GM19372 (cell line): ENCODE data around the gene PCDHGB5.
"Not testable (repeated sequence)": the region's sequence is repeated elsewhere in the genome, so short reads cannot be mapped to it uniquely, and the experiment has no call there.

Experiments
- ATAC-seq: cut with Tn5 transposase; IDR thresholded peaks from one replicate; pipeline ENCODE4 v1.9.1; 2021; ENCODE audit warnings: mild to moderate bottlenecking, low read depth, moderate library complexity; ENCODE audit not compliant: unreplicated experiment

The PCDHGB5 gene

GRCh38 chr5:141375444-141376155, 22.1 kb upstream of the PCDHGB5 start:
- not testable (repeated sequence) for ATAC-seq

DNA sequence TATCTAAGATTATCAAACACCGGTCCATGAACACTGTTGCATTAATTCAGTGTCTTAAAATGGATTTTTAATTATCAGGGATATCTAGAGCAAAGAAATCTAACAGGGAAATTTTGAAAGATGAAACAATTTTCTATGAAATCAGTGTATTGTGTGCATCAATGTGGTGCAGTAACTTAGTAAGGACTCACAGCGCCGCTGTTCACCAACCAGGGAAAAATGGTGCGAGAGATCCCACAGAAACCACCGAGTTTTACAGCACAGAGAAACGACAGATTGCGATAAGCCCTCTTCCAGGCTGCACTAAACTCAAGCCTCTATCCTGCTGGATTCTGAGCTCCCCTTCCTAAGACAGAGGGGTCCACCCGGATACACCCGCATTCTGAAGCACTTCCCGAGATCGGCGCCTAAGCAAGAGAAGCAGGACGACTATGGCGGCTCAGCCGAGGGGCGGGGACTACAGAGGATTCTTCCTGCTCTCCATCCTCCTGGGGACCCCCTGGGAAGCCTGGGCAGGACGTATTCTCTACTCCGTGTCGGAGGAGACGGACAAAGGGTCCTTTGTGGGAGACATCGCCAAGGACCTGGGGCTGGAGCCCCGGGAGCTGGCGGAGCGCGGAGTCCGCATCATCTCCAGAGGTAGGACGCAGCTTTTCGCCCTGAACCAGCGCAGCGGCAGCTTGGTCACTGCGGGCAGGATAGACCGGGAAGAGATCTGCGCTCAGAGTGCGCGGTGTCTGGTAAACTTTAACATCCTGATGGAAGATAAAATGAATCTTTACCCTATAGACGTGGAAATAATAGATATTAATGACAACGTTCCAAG, 15.1 kb upstream of the PCDHGB5 start, which contains the start of gene PCDHGA7:
TSS of gene PCDHGA7 (plus strand) at position 274 of the 826 bp plus-strand sequence. CDS start at position 432, 158 bp downstream.
- no peak for ATAC-seq

- no peak for ATAC-seq
These were observed 14.4 kb upstream of the PCDHGB5 start for GRCh38 chr5:141383345-141383744.

DNA sequence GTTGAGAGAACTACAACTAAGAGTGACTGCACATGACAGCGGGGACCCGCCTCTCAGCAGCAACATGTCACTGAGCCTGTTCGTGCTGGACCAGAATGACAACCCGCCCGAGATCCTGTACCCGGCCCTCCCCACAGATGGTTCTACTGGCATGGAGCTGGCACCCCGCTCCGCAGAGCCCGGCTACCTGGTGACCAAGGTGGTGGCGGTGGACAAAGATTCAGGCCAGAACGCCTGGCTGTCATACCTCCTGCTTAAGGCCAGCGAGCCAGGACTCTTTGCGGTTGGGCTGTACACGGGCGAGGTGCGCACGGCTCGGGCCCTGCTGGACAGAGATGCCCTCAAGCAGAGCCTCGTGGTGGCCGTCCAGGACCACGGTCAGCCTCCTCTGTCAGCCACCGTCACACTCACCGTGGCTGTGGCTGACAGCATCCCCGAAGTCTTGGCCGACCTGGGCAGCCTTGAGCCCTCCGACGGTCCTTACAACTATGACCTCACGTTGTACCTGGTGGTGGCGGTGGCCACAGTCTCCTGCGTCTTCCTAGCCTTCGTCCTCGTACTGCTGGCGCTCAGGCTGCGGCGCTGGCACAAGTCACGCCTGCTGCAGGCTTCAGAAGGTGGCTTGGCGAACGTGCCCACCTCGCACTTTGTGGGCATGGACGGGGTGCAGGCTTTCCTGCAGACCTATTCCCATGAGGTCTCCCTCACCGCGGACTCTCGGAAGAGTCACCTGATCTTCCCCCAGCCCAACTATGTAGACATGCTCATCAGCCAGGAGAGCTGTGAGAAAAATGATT, 13.1 kb upstream of the PCDHGB5 start:
- no peak for ATAC-seq

DNA sequence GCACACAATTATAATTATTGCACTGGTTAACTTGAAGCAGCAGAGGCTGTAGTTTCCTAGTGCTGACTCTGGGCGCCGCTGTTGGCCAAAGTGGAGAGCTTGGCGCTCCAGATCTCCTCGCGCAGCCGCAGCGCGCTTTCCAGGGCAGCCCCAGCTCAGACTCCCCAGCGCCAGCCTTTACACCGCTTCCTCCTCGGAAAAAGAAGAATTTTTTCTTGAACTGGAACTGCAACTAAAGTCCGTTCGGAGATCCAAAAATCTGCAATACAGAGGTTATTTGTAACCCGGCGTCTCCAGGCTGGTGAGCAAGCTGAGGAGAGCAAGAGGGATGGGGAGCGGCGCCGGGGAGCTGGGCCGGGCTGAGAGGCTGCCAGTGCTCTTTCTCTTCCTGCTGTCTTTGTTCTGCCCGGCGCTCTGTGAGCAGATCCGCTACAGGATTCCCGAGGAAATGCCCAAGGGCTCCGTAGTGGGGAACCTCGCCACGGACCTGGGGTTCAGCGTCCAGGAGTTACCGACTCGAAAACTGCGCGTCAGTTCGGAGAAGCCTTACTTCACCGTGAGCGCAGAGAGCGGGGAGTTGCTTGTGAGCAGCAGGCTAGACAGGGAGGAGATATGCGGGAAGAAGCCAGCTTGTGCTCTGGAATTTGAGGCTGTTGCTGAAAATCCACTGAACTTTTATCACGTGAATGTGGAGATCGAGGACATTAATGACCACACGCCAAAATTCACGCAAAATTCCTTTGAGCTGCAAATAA, 10.0 kb upstream of the PCDHGB5 start, which contains the start of gene PCDHGB4:
TSS of gene PCDHGB4 (plus strand) at position 142 of the 755 bp plus-strand sequence. CDS start at position 329, 187 bp downstream.
- not testable (repeated sequence) for ATAC-seq

DNA sequence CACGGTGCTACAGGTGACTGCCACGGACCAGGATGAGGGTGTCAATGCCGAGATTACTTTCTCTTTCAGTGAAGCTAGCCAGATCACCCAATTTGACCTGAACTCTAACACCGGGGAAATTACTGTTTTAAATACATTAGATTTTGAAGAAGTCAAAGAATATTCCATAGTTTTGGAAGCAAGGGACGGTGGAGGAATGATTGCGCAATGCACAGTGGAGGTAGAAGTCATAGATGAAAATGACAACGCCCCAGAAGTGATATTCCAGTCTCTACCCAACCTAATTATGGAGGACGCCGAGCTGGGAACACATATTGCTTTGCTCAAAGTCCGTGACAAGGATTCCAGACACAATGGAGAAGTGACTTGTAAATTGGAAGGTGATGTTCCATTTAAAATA, 9.1 kb upstream of the PCDHGB5 start:
- no peak for ATAC-seq

DNA sequence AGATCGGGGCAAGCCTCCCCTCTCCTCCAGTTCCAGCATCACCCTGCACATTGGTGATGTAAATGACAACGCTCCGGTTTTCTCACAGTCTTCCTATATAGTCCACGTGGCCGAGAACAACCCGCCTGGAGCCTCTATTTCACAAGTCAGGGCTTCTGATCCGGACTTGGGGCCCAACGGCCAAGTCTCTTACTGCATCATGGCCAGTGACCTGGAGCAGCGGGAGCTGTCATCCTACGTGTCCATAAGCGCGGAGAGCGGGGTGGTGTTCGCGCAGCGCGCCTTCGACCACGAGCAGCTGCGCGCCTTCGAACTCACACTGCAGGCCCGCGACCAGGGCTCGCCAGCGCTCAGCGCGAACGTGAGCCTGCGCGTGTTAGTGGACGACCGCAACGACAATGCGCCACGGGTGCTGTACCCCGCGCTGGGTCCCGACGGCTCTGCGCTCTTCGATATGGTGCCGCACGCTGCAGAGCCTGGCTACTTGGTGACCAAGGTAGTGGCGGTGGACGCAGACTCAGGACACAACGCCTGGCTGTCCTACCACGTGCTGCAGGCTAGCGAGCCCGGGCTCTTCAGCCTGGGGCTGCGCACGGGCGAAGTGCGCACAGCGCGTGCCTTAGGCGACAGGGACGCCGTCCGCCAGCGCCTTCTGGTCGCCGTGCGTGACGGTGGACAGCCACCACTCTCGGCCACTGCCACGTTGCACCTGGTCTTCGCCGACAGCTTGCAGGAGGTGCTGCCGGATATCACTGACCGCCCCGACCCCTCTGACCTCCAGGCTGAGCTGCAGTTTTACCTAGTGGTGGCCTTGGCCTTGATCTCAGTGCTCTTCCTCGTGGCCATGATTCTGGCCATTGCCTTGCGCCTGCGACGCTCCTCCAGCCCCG, 8.3 kb upstream of the PCDHGB5 start:
- ATAC-seq = no peak

DNA sequence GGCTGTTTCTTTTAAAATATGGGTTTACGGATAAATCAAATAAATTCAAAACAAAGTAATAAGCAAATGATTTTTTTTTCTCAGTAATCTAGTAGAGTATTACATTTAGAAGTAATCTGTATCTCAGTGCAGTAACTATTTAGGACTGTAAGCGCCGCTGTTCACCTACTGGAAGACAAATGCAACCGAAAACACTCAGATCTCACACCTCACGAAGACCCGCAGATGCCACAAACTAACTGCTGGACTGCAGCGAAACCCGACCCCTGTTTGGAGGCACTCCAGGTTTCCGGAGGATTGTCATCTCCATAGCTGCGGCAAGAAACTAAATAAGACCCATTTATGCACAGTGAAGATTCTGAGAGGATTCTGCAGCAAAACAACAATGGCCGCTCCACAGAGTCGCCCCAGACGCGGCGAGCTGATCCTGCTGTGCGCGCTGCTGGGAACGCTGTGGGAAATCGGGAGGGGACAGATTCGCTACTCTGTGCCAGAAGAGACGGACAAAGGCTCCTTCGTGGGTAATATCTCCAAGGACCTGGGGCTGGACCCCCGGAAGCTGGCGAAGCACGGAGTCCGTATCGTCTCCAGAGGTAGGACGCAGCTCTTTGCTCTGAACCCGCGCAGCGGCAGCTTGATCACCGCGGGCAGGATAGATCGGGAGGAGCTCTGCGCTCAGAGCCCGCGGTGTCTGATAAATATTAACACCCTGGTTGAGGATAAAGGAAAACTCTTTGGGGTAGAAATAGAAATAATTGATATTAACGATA, 5.1 kb upstream of the PCDHGB5 start, which contains the start of gene PCDHGA8:
TSS of gene PCDHGA8 (plus strand) at position 205 of the 770 bp plus-strand sequence. CDS start at position 386, 181 bp downstream.
- no peak for ATAC-seq

GRCh38 chr5:141393267-141393666, 4.5 kb upstream of the PCDHGB5 start:
- no peak for ATAC-seq

DNA sequence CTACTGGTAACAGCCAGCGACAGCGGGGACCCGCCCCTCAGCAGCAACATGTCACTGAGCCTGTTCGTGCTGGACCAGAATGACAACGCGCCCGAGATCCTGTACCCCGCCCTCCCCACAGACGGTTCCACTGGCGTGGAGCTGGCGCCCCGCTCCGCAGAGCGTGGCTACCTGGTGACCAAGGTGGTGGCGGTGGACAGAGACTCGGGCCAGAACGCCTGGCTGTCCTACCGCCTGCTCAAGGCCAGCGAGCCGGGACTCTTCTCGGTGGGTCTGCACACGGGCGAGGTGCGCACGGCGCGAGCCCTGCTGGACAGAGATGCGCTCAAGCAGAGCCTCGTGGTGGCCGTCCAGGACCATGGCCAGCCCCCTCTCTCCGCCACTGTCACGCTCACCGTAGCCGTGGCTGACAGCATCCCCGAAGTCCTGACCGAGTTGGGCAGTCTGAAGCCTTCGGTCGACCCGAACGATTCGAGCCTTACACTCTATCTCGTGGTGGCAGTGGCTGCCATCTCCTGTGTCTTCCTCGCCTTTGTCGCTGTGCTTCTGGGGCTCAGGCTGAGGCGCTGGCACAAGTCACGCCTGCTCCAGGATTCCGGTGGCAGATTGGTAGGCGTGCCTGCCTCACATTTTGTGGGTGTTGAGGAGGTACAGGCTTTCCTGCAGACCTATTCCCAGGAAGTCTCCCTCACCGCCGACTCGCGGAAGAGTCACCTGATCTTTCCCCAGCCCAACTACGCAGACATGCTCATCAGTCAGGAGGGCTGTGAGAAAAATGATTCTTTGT, 3.2 kb upstream of the PCDHGB5 start:
- not testable (repeated sequence) for ATAC-seq

DNA sequence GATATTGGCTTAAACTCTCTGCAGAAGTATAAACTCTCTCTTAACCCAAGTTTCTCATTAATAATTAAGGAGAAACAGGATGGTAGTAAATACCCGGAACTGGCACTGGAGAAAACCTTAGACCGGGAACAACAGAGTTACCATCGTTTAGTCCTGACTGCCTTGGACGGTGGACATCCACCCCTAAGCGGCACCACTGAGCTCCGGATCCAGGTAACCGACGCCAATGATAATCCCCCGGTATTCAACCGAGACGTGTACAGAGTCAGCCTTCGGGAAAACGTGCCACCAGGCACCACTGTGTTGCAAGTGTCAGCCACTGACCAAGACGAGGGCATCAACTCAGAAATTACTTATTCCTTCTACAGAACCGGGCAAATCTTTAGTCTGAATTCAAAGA, 861 bp downstream of the PCDHGB5 start:
- ATAC-seq = no peak

DNA sequence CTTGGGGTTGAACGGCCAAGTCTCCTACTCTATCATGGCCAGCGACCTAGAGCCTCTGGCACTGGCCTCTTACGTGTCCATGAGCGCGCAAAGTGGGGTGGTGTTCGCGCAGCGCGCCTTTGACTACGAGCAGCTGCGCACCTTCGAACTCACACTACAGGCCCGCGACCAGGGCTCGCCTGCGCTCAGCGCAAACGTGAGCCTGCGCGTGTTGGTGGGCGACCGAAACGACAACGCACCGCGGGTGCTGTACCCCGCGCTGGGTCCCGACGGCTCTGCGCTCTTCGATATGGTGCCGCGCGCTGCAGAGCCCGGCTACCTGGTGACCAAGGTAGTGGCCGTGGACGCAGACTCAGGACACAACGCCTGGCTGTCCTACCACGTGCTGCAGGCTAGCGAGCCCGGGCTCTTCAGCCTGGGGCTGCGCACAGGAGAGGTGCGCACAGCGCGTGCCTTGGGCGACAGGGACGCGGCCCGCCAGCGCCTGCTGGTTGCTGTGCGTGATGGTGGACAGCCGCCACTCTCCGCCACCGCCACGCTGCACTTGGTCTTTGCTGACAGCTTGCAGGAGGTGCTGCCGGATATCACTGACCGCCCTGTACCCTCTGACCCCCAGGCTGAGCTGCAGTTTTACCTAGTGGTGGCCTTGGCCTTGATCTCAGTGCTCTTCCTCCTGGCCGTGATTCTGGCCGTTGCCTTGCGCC, 2.0 kb downstream of the PCDHGB5 start:
- no peak for ATAC-seq

GRCh38 chr5:141402553-141403243, 5.0 kb downstream of the PCDHGB5 start, which contains the start of gene PCDHGA9:
TSS of gene PCDHGA9 (plus strand) at chr5:141402778. CDS start at chr5:141402953, 175 bp downstream.
- no peak for ATAC-seq

DNA sequence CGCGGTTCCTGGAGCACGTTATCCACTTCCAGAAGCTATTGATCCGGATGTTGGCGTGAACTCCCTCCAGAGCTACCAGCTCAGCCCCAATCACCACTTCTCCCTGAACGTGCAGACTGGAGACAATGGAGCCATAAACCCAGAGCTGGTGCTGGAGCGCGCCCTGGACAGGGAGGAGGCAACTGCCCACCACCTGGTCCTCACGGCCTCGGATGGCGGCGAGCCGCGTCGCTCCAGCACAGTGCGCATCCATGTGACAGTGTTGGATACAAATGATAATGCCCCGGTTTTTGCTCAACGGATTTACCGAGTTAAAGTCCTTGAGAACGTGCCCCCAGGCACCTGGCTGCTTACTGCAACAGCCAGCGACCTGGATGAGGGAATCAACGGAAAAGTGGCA, 5.6 kb downstream of the PCDHGB5 start:
- no peak for ATAC-seq

DNA sequence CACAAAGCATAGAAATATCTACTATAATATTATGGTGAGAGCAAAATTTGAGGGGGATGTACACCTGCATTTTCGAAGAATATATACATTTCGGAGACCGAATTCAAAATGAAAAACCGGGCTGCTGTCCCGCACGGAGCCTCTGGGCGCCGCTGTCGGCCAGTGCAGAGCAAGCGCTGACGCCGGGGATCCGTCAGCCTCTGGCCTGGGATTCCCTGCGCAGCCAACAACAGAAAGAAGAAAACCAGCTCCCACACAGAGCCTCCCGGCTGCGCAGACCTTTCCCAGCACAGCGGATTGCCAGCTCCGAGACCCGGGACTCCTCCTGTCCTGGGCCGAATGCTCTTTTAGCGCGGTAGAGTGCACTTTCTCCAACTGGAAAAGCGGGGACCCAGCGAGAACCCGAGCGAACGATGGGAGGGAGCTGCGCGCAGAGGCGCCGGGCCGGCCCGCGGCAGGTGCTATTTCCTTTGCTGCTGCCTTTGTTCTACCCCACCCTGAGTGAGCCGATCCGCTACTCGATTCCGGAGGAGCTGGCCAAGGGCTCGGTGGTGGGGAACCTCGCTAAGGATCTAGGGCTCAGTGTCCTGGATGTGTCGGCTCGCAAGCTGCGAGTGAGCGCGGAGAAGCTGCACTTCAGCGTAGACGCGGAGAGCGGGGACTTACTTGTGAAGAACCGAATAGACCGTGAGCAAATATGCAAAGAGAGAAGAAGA, 10.2 kb downstream of the PCDHGB5 start, which contains the start of gene PCDHGB6:
TSS of gene PCDHGB6 (plus strand) at position 232 of the 716 bp plus-strand sequence. CDS start at position 414, 182 bp downstream.
- ATAC-seq = not testable (repeated sequence)
